SW480 (cell line): Measurements from ENCODE around the gene KRT32.
A peak's percentile ranks its signal among the peaks of the same experiment; 100 is the strongest.
"Not testable (repeated sequence)": the region's sequence is repeated elsewhere in the genome, so short reads cannot be mapped to it uniquely, and the experiment has no call there.

Experiments used
- DNase-seq: peaks from one replicate; pipeline ENCODE4 v3.0.0-alpha.2; 2016; ENCODE audit warnings: low spot score

Gene KRT32

DNA sequence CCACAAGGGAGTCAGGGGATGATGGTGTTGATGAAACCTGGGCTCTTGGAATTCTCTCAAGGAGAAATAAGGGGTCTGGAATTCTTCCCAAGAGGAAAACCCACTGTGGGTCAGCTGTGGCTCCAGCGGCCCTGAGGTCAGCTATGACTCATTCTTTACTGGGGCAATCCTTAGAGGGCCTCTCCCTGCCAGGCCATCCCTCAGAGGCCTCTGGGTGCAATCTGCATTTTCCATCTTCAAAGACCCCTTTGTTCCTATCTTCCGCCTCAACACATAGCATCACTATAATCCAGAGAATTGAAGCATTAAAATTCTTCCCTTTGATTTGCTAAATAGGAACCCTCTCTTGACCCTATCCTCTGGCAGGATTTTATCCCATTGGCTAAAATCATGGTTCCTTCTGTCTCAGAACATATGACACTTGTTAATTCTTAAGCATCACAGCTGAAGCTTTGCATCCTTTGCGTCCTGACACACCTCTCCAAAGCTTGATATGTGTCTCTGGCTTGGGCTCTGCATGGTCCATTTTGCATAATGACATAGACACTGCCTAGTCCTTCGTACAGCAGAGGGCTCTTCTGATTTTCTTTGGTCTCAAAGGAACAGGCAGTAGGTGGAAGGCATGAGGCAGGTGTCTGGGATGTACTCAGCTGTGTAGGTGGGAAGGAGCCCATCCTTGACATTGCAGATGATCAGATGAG lies 38.4 kb downstream of the KRT32 start:
- peak; percentile 84 for DNase-seq

DNA sequence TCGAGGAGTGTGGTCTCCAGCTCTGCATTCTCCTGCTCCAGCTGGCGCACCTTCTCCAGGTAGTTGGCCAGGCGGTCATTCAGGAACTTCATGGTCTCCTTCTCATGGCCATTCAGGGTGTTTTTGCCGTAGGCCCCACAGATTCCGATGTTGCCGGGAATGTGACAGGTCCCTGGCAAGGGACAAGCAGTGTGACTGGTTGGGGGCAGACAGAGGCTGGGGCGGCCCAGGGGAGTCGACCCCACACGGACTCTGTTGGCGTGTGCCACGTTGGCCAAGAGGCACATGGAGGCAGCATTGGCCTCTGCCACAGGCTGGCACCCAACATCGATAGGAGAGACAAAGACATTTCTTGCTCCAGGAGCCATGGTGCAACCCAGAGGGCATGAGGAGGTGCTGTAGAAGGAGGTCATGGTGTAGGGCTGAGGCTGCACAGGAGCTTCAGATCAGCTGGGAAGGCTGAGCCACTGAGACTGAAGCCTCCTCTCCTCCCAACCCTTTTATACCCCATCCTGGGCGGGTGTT lies 43.0 kb downstream of the KRT32 start, which contains the start of gene KRT37:
Gene KRT37 (minus strand): TSS at position 475 of the 525 bp plus-strand sequence. CDS start 62 bp downstream, at position 413.
- no peak for DNase-seq

DNA sequence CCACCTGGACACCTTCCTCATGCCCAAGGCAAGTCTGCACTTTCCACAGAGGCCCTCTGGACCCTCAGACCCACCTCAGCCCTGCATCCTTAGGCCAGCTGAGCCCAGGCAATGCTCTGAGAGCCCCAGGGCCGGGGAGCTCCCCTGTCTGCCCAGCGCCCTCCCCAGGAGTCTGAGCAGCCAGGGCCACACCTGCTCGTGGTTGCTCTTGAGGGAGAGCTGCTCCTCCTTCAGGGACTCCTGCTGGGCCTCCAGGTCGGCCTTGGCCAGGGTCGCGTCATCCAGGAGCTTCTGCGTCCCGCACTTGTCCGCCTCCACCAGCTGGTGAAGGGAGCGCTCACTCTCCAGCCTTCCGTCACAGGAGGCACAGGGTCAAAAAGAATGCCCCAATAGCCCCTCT lies 44.6 kb downstream of the KRT32 start:
- DNase-seq = not testable (repeated sequence)

DNA sequence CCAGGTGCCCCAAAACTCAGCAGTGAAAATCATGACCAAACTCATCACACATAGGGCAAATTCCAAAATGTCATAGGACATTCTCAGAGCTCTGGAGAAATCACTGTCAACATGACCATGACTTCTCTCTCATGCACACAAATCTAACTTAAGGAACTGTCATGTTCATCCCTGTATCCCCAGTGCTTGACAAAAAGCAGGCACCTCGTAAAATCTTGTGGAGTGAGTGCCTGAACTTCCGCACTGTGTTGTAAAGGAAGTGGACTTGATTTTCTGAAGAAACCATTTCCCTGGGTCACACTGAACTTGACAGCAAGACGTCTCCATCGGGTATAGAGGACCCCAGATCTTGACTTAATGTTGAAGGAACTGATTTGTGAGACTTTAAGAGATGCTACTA lies 45.6 kb downstream of the KRT32 start:
- DNase-seq = no peak

DNA sequence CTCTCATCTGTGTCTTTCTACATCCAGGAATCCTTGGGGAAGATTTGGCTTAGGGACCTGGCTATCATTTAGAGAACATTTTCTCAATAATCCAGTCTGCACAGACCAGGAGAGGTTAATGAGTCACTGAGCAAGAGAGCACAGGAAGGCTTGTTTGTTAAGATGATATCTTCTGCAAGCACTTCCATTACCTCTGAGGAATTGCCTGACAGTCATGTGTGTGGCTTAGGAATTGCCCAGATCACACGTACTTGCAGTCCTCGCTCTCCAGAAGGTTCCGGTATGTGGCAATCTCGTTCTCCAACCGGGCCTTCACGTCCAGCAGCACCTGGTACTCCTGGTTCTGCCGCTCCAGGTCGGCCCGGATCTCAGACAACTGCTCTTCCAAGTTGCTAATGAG lies 46.1 kb downstream of the KRT32 start:
- DNase-seq = no peak

DNA sequence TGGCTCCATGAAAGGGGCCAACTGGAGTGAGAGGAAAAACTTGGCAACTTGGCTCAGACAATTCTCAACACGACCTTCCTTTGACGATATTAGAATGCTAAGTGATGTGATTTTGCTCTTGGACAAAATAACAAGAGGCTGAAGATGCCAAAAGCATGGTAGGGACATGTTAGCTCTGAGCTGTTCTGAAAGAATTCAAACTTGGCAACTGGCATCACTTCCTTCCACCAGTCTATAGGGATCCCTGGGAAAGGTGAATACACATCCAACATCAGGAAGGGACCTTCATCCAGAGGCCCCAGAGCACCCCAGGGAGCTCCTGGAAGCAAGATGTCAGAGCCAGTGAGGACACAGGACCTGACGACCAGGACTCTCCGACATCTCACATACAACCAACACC lies 47.1 kb downstream of the KRT32 start:
- DNase-seq = no peak

DNA sequence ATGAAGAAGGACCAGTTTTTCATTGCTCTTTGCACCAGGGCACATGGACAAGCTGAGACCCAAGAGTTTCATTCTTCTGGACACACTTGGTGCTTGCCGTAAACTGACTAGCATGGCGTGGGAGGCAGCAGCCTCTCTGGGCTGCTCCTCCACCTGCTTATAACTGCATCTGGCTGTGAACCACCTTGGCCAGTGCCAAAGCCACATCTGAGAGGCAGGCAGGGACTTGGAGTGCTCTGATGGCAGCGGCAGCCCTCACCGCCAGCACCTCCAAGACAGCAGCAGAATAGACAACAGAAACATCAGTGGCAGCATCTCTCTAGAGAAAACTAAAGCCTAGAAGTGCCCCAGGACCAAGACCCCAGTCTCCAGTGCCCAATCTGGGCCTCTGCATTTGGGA lies 47.5 kb downstream of the KRT32 start:
- DNase-seq = no peak

DNA sequence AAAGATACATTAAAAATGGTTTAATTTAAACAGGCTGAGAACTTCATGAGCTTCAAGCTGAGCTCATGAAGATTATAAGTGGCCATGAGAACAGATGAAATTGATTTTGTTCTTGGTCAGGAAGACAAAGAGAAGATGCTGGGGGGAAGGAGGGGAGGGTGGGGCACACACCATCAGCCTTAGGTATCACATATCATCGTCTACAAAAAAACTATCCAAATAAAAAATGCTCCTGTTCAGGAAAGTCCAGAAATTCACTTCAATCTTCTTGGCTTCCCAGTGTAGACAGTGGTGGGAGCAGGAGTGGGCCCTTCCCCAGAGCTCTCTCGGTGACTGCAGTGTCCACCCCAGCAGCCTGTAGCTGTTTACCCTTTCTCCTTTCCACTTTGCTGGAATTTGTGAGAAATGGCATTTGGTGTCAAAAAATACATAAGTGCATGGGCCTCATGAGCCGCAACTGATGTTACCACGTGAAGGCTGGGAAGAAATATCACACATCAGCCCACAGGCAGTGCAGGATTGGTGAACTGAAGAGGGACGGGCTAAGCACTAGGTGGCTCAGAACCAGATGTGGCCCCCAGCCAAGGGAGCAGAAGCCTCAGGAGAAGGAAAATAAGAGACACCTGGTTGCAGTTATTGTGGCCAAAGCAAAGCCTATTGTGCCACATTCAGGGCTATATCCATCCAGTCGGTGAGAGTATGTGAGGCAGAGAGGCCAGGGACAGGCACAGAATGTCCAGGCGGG lies 48.9 kb downstream of the KRT32 start:
- no peak for DNase-seq

DNA sequence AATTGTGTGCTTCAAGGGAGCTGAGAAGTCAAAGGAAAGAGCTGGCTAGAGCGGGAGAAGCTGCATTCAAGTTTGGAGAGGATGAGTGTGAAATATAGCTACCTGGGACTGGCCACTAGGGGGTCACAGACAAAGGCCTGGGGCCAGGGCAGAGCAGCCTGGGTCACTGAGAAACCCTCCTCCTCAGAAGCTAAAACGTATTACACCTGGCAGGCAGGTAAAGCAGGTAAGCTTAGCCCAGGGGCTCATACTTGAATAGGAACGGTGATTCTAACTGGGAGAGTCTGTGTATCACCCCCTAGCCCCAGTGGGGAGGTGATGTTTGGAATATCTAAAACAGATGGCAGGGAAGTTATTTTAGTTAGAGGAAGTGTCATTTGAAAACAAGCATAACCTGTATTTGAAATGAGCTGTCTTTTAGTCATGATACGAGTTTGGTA lies 49.6 kb downstream of the KRT32 start:
- DNase-seq = peak; percentile 39

DNA sequence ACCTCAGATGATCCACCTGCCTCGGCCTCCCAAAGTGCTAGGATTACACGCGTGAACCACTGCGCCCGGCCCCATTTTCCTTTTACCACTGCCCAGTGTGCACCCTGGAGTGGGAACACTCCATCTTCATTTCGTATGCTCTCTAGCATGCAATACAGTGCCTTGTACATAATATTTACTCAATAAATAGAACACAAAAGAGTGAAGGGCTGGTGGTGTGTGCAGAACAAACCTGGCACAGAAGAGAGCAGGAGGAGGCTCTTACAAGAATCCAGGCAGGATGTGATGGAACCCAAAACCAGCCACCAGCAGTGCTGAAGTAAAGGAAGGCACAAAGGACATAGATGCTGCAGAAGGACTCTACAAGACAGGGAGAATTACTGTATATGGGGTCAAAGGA lies 50.1 kb downstream of the KRT32 start:
- no peak for DNase-seq

DNA sequence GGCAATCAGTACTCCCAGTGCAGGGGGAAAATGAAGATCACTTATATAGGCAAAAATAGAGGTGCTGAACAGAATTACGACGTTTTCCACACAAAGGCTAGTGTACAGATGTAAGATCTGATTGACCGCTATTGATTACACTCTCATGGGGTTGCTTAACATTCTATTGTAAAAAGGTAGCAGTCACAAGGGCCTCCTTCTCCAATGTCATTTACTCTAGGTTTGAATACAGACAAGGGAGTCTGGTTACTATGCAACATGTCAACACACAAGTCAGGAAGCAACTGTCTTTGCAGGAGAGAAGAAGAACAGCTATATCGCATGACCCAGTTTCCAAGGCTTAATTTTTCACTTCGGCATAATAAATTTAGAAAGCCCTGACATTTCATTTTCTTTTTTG lies 50.7 kb downstream of the KRT32 start:
- DNase-seq = no peak

DNA sequence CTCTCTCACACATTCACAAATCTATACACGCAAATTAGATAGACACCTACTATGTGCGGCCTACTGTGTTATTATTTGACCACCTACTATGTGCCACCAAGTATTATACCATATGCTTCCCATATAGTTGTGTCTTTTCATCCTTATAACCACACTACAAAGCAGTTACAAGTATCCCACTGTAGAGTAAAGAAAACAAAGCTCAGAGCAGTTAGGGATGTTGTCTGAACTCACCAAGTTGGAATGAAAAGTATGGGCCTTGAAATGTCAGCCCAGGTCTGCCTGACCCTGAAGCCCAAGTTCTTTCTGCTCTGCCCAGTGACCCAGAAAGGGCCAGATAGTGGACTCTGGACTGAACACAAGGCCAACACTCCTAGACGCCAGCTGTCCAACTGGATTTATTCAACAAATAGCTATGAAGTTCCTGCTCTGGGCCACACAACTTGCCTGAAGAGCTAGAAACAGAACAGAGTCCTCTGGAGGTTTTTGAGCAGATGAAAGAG lies 51.3 kb downstream of the KRT32 start:
- no peak for DNase-seq

DNA sequence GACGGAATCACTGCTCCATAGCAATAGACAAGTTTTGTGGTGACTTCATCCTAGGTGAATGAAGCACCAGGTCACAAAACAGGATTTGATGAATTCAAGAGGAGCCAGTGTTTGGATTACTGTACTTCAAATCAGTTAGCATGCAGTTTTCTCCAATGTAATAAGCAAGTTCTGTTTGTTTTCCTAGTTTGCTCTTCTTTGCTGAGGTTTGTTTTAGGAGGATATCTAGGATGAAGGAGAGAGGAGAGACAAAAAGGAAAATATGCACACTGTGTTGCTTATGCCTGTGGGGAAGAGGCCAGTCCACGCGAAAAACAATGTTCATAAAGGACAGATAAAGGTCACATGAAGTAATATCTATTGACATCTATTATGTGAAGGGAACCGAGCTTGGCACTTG lies 51.8 kb downstream of the KRT32 start:
- no peak for DNase-seq

DNA sequence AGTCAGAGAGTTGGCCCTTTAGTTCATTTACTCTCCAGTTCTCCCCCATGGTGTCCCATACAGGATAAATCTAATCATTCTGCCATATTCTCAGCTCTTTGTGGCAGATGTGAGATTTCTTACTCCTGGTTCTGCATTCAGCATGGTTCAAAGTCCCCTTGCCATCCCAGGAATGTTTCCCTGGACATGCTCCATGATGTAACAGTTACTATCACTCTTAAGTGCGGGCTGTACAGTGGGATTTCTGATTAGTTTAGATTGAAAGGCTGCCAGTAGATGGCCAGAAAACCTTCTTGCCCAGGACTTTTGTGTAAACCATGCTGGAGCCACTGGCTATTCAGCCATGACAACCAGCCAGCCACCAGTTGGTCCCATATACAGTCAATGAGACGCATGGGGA lies 53.2 kb downstream of the KRT32 start:
- DNase-seq = no peak

DNA sequence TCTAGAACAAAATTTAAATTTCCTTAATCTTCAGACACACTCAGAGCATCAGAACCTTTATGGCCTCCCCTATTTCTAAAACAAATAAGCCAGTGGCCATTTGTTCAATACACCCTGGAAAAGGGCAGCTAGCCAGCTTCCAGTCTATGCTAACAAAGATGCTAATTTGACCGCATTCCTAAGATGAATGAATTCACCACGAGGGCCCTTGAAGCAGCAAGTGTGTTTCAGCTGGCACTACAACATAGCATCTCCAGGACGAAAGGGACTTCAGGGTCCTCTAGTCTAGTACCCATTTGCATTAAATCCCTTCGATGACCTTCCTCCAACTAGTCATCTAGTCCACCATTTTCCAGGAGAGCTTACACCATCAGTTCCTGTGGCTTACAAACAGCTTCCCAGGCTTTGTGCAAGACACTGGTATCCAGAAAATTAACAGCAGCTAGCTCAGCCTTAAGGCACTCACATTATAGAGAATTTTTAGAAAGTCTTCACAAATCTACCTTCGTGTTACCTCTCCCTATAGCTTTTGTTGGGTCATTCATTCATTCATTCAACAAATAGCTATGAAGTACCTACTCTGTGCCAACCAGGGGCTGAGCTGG lies 53.7 kb downstream of the KRT32 start:
- no peak for DNase-seq

DNA sequence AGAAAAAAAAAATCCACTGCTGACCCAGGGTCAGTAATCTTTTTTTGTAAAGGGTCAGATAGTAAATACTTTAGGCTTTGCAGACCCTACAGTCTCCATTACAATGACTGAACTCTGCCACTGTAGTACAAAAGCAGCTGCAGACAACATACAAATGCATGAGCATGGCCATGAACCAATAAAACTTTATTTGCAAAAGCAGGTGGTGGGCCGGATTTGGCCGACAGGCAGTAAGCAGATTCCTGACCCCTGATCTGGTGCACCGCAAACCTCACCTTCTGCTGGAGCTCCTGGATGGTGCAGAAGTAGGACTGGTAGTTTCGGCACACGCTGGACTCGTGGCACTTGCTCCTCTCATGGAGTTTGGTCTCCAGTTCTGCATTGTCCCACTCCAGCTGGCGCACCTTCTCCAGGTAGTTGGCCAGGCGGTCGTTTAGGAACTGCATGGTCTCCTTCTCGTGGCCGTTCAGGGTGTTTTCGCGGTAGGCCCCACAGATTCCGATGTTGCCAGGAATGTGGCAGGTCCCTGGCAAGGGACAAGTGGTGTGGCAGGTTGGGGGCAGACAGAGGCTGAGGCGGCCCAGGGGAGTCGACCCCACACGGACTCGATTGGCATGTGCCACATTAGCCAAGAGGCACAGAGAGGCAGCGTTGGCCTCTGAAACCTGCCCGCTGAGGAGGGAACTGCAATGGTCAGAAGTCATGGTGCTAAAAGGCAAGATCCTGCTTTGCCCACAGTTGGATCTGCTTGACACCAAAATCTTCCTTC lies 55.9 kb downstream of the KRT32 start:
- DNase-seq = no peak
